ENCODE measurements around the gene RALGPS1. TPM values are rescaled to one million over a fixed set of nuclear protein-coding genes. Genes with fewer than 3 reads are reported as not detected.

The RALGPS1 gene
- total and polyA plus RNA-seq, 2 of the 13 experiments (the other 11 are each of a cell fraction or from before 2014, with no cell fraction given) = 3.7 to 6.5 TPM

- no peak overlapping the region for H2AFZ ChIP-seq (ENCODE audit: low read length)
- no peak overlapping the region for H3K9ac ChIP-seq (ENCODE audit: insufficient read depth, low read depth, low read length)
- intact Hi-C loops (cut with micrococcal nuclease; ENCODE audit: unreplicated experiment) = loop anchor here (1.0 kb wide), 2 partner anchors 194 to 234 kb away; no protein-coding TSS in a partner anchor
- in situ Hi-C loops (cut with HindIII; ENCODE audit: extremely low pct_ligation_motif_present, low pct_unique_long_range_greater_than_20kb) = loop anchor here (10.0 kb wide), 1 partner anchor 229 kb away; no protein-coding TSS in a partner anchor
- CTCF ChIA-PET (ENCODE audit: low intra/inter-chr PET ratio, low total read pairs) = interaction anchor here (1.4 to 2.9 kb wide), 3 partner anchors 25 to 235 kb away, joined by 3 to 34 read pairs (median 4); no protein-coding TSS in a partner anchor
- no peak overlapping the region for H3K4me3 ChIP-seq (replicated peaks in 1 of 3; ENCODE audit: insufficient read depth in 1 of 3, low read depth in 2 of 3, low read length in 3 of 3)
- peak; percentile 30 for DNase-seq (ENCODE audit: low spot score)
- FAIRE-seq = peak; percentile 80
- H3K36me3 ChIP-seq (replicated peaks in 1 of 2; ENCODE audit: control insufficient read depth in 1 of 2, insufficient read depth in 2 of 2, low read length in 2 of 2) = no peaks in the 10 kb centered on the region
- H3K4me2 ChIP-seq (ENCODE audit: low read depth, low read length) = no peak overlapping the region
- H4K20me1 ChIP-seq (ENCODE audit: insufficient read depth, low read length) = no peaks in the 10 kb centered on the region
- no peak overlapping the region for H3K27ac ChIP-seq (ENCODE audit: extremely low read length, insufficient read depth, low read length)
- POLR2A ChIA-PET = no interaction called here
- H3K4me1 ChIP-seq (ENCODE audit: insufficient read depth, low read length) = no peaks in the 10 kb centered on the region
- no peaks in the 10 kb centered on the region for H3K79me2 ChIP-seq (ENCODE audit: insufficient read depth, low read length)
- BruUV-seq (replicated peaks) = no TSS peak
- peak; percentile 94 for ATAC-seq
- no peaks in the 10 kb centered on the region for H3K9me3 ChIP-seq (ENCODE audit: low read length)
- WGBS (ENCODE audit: low lambda C conversion rate) = 64% methylated on average over 12 of the region's 12 CpGs
- H3K27me3 ChIP-seq (ENCODE audit: control insufficient read depth in 1 of 2, insufficient read depth in 2 of 2, low read length in 2 of 2) = no peaks in the 10 kb centered on the region
- TF ChIP-seq TEAD3 (CRISPR knock-in tag; optimal IDR thresholded peaks at IDR 0.05; ENCODE audit: borderline replicate concordance) (peak; percentile 44), MTF1 (CRISPR knock-in tag; IDR thresholded peaks at IDR 0.05) (no peak), KDM2A (CRISPR knock-in tag; IDR thresholded peaks at IDR 0.05; ENCODE audit: borderline replicate concordance, low read depth) (peak; percentile 33; the same call in 1 of the 2 replicates), KMT2B (CRISPR knock-in tag; IDR thresholded peaks at IDR 0.05) (no peak), ELF1 (CRISPR knock-in tag; IDR thresholded peaks at IDR 0.05) (no peak), HNF1B (CRISPR knock-in tag; IDR thresholded peaks at IDR 0.05) (0 out of 2 replicates have a peak, but pooled peaks have one; percentile 29), TGIF2 (CRISPR knock-in tag; IDR thresholded peaks at IDR 0.05) (no peak), SMC3 (IDR thresholded peaks at IDR 0.05; ENCODE audit: low read length) (peak; percentile 90), EEA1 (CRISPR knock-in tag; IDR thresholded peaks at IDR 0.05; ENCODE audit: borderline replicate concordance) (no peak), XRCC5 (optimal IDR thresholded peaks at IDR 0.05; ENCODE audit: low read length) (peak; percentile 30), STAG1 (CRISPR knock-in tag; IDR thresholded peaks at IDR 0.05) (peak; percentile 91), MZF1 (CRISPR knock-in tag; IDR thresholded peaks at IDR 0.05; ENCODE audit: borderline replicate concordance) (peak; percentile 93; the same call in 1 of the 2 replicates), RAD21 (CRISPR knock-in tag; IDR thresholded peaks at IDR 0.05) (peak; percentile 73), PHF21A (CRISPR knock-in tag; IDR thresholded peaks at IDR 0.05) (no peak), POLR2G (IDR thresholded peaks at IDR 0.05; ENCODE audit: low read depth, low read length) (no peak), ZNF331 (CRISPR knock-in tag; IDR thresholded peaks at IDR 0.05) (0 out of 2 replicates have a peak, but pooled peaks have one; percentile 14)
- TF ChIP-seq, protein P1, sequence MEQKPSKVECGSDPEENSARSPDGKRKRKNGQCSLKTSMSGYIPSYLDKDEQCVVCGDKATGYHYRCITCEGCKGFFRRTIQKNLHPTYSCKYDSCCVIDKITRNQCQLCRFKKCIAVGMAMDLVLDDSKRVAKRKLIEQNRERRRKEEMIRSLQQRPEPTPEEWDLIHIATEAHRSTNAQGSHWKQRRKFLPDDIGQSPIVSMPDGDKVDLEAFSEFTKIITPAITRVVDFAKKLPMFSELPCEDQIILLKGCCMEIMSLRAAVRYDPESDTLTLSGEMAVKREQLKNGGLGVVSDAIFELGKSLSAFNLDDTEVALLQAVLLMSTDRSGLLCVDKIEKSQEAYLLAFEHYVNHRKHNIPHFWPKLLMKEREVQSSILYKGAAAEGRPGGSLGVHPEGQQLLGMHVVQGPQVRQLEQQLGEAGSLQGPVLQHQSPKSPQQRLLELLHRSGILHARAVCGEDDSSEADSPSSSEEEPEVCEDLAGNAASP (CRISPR knock-in tag; IDR thresholded peaks at IDR 0.05; ENCODE audit: borderline replicate concordance) = 0 out of 2 replicates have a peak, but pooled peaks have one; percentile 16
- TF ChIP-seq, protein P2, sequence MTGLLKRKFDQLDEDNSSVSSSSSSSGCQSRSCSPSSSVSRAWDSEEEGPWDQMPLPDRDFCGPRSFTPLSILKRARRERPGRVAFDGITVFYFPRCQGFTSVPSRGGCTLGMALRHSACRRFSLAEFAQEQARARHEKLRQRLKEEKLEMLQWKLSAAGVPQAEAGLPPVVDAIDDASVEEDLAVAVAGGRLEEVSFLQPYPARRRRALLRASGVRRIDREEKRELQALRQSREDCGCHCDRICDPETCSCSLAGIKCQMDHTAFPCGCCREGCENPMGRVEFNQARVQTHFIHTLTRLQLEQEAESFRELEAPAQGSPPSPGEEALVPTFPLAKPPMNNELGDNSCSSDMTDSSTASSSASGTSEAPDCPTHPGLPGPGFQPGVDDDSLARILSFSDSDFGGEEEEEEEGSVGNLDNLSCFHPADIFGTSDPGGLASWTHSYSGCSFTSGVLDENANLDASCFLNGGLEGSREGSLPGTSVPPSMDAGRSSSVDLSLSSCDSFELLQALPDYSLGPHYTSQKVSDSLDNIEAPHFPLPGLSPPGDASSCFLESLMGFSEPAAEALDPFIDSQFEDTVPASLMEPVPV (CRISPR knock-in tag; IDR thresholded peaks at IDR 0.05) = no peak
These were observed 51.2 kb downstream of the RALGPS1 start for GRCh38 chr9:126965541-126966428.

Measured in HepG2 (cell line).